Left lung (tissue), 10 donors: ENCODE measurements around the gene TRPM1. TPM values are rescaled to one million over a fixed set of nuclear protein-coding genes. Genes with fewer than 3 reads are reported as not detected.

Source experiments
- ATAC-seq: fragments of 200-7000 bp; cut with Tn5 transposase; one replicate; pipeline ENCODE4 v1.9.1; 2020; ENCODE audit warnings: moderate library complexity
- DNase-seq, 4 donors: peaks; one replicate each; pipeline ENCODE4 v3.0.0-alpha.2; 2013 to 2020
- H3K27ac ChIP-seq, 2 donors: fragments of 200-600 bp; sonication (generic) in 1 of 2; one replicate each; pipeline versions ENCODE4 v1.5.0 to v1.8.0; 2020 to 2021
- H3K27me3 ChIP-seq, 2 donors: fragments of 200-600 bp; sonication (generic) in 1 of 2; one replicate each; pipeline versions ENCODE4 v1.5.0 to v1.8.0; 2020 to 2021
- H3K36me3 ChIP-seq, 2 donors: fragments of 200-600 bp; sonication (generic) in 1 of 2; one replicate each; pipeline versions ENCODE4 v1.5.0 to v1.8.0; 2020 to 2021
- H3K4me1 ChIP-seq, 2 donors: fragments of 200-600 bp; one replicate each; pipeline ENCODE4 v1.8.0; 2021
- H3K4me3 ChIP-seq, 2 donors: fragments of 200-600 bp; sonication (generic) in 1 of 2; one replicate each; pipeline versions ENCODE4 v1.5.0 to v1.8.0; 2020 to 2021; ENCODE audit warnings: mild to moderate bottlenecking in 1 of 2
- H3K9me3 ChIP-seq, 2 donors: fragments of 200-600 bp; sonication (generic) in 1 of 2; one replicate each; pipeline versions ENCODE4 v1.5.0 to v1.8.0; 2020 to 2021
- intact Hi-C, 2 donors: fragments of 100-400 bp; cut with DNase I; formaldehyde crosslinking; loops; one replicate each; pipeline versions ENCODE4 v1.11.2 to v1.14.2; 2022
- polyA plus RNA-seq, 6 donors: library from polyadenylated mRNA; unstranded; fragments of 120-200 nt; gene quantifications; one replicate each; pipeline ENCODE4 v1.2.1, GENCODE V29; 2013; ENCODE audit not compliant: insufficient read length in 6 of 6
- total RNA-seq, 2 donors: library from RNA; stranded (reverse); fragmentation: NEBNext Ultra II Directional; extraction: Animal tissue kit (Norgen Biotek cat#: 25700); gene quantifications; one replicate each; pipeline ENCODE4 v1.2.1, GENCODE V29; 2021
- TF ChIP-seq, protein P1 (sequence below), 2 donors: fragments of 200-600 bp; sonication (generic) in 1 of 2; IDR thresholded peaks; one replicate each; pipeline versions ENCODE4 v1.5.0 to v1.8.0; 2021; ENCODE audit warnings: antibody characterized with exemption in 2 of 2
- donor health status: DM: no; HTN: yes; CAD: no.
- donor health status: DM: no; HTN: no; CAD: no.

TRPM1 gene
- total and polyA plus RNA-seq, 8 donors = 0.03 to 0.04 TPM; not detected in 6

DNA sequence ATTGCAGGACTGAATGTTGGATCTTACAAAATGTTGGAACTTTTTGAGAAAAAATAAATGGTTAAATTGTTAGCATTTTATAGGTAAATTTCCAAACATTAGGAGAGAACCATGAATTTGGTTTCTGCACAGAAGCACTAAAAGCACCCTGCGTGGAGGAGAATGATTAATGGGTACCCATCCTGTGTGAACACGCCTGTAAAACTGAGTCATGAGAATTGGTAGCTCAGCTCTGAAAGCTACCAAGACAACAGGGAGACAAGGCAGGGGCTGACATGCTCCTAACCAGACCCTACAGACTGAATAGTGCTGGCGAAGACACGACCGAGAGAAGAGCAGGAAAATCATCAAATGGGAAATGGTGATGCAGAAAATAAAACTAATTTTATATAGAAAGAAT is 77.7 kb downstream of the TRPM1 start:
- Histone ChIP-seq H3K4me3 (no peak overlapping the region), H3K9me3 (no peaks in the 10 kb centered on the region), H3K36me3 (no peaks in the 10 kb centered on the region), H3K27ac (no peak overlapping the region), H3K27me3 (no peaks in the 10 kb centered on the region), H3K4me1 (peaks cover 0 to 5% of the 10 kb centered on the region in 2 donors)
- DNase-seq (no peak), ATAC-seq (no peak)
- intact Hi-C loops = no loop called here
- TF ChIP-seq, protein P1, sequence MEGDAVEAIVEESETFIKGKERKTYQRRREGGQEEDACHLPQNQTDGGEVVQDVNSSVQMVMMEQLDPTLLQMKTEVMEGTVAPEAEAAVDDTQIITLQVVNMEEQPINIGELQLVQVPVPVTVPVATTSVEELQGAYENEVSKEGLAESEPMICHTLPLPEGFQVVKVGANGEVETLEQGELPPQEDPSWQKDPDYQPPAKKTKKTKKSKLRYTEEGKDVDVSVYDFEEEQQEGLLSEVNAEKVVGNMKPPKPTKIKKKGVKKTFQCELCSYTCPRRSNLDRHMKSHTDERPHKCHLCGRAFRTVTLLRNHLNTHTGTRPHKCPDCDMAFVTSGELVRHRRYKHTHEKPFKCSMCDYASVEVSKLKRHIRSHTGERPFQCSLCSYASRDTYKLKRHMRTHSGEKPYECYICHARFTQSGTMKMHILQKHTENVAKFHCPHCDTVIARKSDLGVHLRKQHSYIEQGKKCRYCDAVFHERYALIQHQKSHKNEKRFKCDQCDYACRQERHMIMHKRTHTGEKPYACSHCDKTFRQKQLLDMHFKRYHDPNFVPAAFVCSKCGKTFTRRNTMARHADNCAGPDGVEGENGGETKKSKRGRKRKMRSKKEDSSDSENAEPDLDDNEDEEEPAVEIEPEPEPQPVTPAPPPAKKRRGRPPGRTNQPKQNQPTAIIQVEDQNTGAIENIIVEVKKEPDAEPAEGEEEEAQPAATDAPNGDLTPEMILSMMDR (IDR thresholded peaks at IDR 0.05) = no peak

DNA sequence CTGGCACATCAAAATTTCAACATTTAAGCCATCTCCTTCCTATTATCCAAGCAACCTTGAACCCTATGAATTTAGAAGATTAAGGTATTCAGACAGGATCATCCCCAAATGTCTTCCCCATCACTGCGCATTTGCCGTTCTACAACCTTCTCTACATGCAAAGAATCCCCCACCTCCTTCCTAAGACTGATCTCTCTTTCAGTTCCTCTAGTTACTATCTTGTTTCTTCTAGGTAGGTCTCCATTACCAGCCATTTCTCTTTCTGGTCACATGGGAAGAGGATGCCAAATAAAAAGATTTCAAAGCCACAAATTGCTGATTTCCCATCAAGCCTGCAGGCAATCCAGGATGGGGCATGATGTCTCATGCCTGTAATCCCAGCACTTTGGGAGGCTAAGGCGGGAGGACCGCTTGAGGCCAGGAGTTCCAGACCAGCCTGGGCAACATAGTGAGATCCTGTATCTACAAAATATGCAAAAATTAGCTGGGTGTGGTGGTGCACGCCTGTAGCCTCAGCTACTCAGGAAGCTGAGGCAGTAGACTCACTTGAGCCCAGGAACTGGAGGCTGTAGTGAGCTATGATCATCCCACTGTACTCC is 80.4 kb downstream of the TRPM1 start:
- ATAC-seq (no peak), DNase-seq (no peak)
- TF ChIP-seq, protein P1 (IDR thresholded peaks at IDR 0.05) = no peak
- Histone ChIP-seq H3K36me3 (no peaks in the 10 kb centered on the region), H3K27me3 (no peaks in the 10 kb centered on the region), H3K4me3 (no peak overlapping the region), H3K9me3 (no peaks in the 10 kb centered on the region), H3K4me1 (peaks cover 0 to 5% of the 10 kb centered on the region in 2 donors), H3K27ac (no peak overlapping the region)
- intact Hi-C loops = no loop called here

DNA sequence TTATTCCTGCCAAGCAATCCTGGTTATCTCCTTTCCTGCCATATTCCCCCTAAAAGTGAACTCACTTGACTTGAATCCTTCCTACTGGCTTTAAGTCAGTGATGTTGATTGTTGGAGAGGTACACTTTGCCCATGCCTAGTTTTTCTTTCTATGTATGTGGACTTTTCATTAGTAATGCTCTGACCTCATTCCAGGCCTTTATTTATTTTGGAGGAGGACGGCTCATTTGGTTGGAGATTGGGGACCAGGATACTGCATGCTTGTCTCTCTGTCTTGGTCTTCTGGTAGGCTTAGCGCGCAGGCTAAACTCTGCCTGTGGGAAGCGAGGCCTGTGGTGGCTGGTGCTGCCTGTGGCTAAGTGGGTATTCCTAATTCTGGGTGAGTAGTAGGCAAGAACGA is 81.0 kb downstream of the TRPM1 start:
- no peaks in the 10 kb centered on the region for H3K9me3 ChIP-seq
- H3K36me3 ChIP-seq = no peaks in the 10 kb centered on the region
- intact Hi-C loops = no loop called here
- no peak overlapping the region for H3K4me3 ChIP-seq
- DNase-seq (no peak), ATAC-seq (no peak)
- TF ChIP-seq, protein P1 (IDR thresholded peaks at IDR 0.05) = no peak
- peaks cover 0 to 5% of the 10 kb centered on the region in 2 donors for H3K4me1 ChIP-seq
- no peak overlapping the region for H3K27ac ChIP-seq
- no peaks in the 10 kb centered on the region for H3K27me3 ChIP-seq

DNA sequence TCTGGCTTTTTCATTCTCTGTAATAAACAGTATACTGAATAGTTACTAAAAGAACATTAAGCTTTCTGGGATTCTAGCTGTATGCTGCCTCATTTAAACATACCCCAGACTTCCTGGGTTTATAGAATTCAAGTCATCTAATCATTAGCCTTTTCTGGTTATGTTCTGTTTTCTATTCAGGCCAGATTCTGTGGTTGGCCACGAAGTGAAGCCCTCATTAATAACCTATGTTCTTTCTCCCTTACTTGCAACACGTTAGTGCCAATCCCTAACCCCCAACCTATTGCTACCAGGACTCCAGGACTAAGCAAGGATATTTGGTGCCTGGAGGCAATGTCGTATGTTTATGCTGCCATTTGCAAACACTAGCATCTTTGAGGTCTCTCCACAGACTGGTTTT is 81.5 kb downstream of the TRPM1 start:
- TF ChIP-seq, protein P1 (IDR thresholded peaks at IDR 0.05) = no peak
- no peaks in the 10 kb centered on the region for H3K9me3 ChIP-seq
- no peaks in the 10 kb centered on the region for H3K36me3 ChIP-seq
- no peak overlapping the region for H3K4me3 ChIP-seq
- ATAC-seq (no peak), DNase-seq (no peak)
- intact Hi-C loops = no loop called here
- H3K27me3 ChIP-seq = no peaks in the 10 kb centered on the region
- peaks cover 0 to 5% of the 10 kb centered on the region in 2 donors for H3K4me1 ChIP-seq
- H3K27ac ChIP-seq = no peak overlapping the region

DNA sequence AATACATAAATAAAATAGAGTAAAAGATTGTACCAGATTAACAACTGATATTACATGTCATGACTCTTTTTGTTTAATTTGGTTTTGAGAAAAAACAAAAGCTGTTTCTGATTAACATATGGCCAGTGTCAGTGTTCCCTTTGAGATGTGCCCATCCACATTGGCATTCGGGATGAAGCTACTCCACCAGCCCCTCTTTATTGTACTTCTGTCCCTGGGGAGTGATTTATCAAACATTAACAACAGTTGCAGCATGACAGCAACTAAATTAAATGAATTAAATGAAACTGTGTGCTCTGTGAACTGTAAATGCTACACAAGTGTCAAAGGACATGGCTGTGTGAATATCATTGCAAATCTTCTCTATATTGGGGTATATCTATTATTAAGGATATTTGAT is 84.2 kb downstream of the TRPM1 start:
- Histone ChIP-seq H3K27ac (no peak overlapping the region), H3K4me3 (no peak overlapping the region), H3K9me3 (peaks cover 0 to 9% of the 10 kb centered on the region in 2 donors), H3K36me3 (no peaks in the 10 kb centered on the region), H3K4me1 (no peaks in the 10 kb centered on the region), H3K27me3 (no peaks in the 10 kb centered on the region)
- TF ChIP-seq, protein P1 (IDR thresholded peaks at IDR 0.05) = no peak
- DNase-seq (no peak), ATAC-seq (no peak)
- intact Hi-C loops = no loop called here
